Gastroesophageal sphincter (tissue), 4 donors: ENCODE results near the gene SDS. TPM values are rescaled to one million over a fixed set of nuclear protein-coding genes. Genes with fewer than 3 reads are reported as not detected.

Experiments
- ATAC-seq: fragments of 150-250 bp; one replicate; pipeline ENCODE4 v1.9.1; 2016; ENCODE audit warnings: mild to moderate bottlenecking, moderate library complexity
- H3K27ac ChIP-seq, 4 donors: fragments of 200-600 bp; sonication (generic) in 3 of 4; 1 replicate in 3 of 4; 2 replicates in 1 of 4; pipeline ENCODE4 v1.5.1; 2016 to 2019
- H3K27me3 ChIP-seq: fragments of 200-600 bp; sonication (generic); one replicate; pipeline ENCODE4 v1.5.1; 2019
- H3K36me3 ChIP-seq, 2 donors: fragments of 200-600 bp; sonication (generic); one replicate each; pipeline ENCODE4 v1.5.1; 2019; ENCODE audit warnings: control low read depth in 1 of 2
- H3K4me1 ChIP-seq, 3 donors: fragments of 200-600 bp; sonication (generic); 1 replicate in 2 of 3; 2 replicates in 1 of 3; pipeline ENCODE4 v1.5.1; 2016 to 2019; ENCODE audit warnings: control low read depth in 2 of 3
- H3K4me3 ChIP-seq, 2 donors: fragments of 200-600 bp; sonication (generic); one replicate each; pipeline ENCODE4 v1.5.1; 2019; ENCODE audit warnings: mild to moderate bottlenecking in 1 of 2, moderate library complexity in 1 of 2
- H3K9me3 ChIP-seq, 3 donors: fragments of 200-600 bp; sonication (generic); one replicate each; pipeline ENCODE4 v1.5.1; 2017 to 2019; ENCODE audit warnings: control low read depth in 2 of 3
- CTCF ChIP-seq, 4 experiments: fragments of 200-600 bp in 2 of 4; fragments of 450-650 bp in 2 of 4; sonication (generic) in 1 of 4; IDR thresholded peaks; one replicate each; pipeline ENCODE4 v1.5.1; 2017 to 2019; ENCODE audit warnings: antibody characterized with exemption in 4 of 4, mild to moderate bottlenecking in 2 of 4, moderate library complexity in 2 of 4
- EP300 ChIP-seq: sonication (generic); formaldehyde crosslinking; IDR thresholded peaks from one replicate; pipeline ENCODE4 v1.6.1; 2017; ENCODE audit warnings: antibody characterized with exemption, mild to moderate bottlenecking
- POLR2A ChIP-seq, 2 donors: fragments of 450-650 bp; IDR thresholded peaks; one replicate each; pipeline ENCODE4 v1.6.1; 2017; ENCODE audit warnings: antibody characterized with exemption in 2 of 2, mild to moderate bottlenecking in 2 of 2, moderate library complexity in 1 of 2
- POLR2AphosphoS5 ChIP-seq: sonication (generic); formaldehyde crosslinking; IDR thresholded peaks from one replicate; pipeline ENCODE4 v1.6.1; 2017; ENCODE audit warnings: antibody characterized with exemption
- WGBS, 2 donors: methylation state at CpG; one replicate each; pipeline ENCODE4 v1.1.5; 2018; ENCODE audit warnings: low coverage in 1 of 2; 5-methylcytosine and 5-hydroxymethylcytosine counted together
- total RNA-seq, 4 donors: library from RNA; depleted of rRNA; stranded (reverse); fragments of >200 nt; gene quantifications; one replicate each; pipeline ENCODE4 v1.1.0, GENCODE V29; 2016

SDS gene
- total RNA-seq, 4 donors from 2014 or later, result 0.39 to 5.5 TPM; not detected in 2

GRCh38 chr12:113347107-113347506, 56.6 kb downstream of the SDS start:
- H3K27me3 ChIP-seq, result peaks cover 7% of the 10 kb centered on the region
- WGBS, 2 donors, result 78 to 80% methylated on average over 1 to 2 of the region's 3 CpGs
- ATAC-seq, result no peak
- H3K4me3 ChIP-seq, result no peak overlapping the region
- no peaks in the 10 kb centered on the region for H3K4me1 ChIP-seq
- H3K27ac ChIP-seq, result no peak overlapping the region
- no peak for TF ChIP-seq CTCF (IDR thresholded peaks at IDR 0.05)
- no peak for TF ChIP-seq POLR2A (IDR thresholded peaks at IDR 0.05)
- TF ChIP-seq EP300, result no peak
- no peak for TF ChIP-seq POLR2AphosphoS5
- H3K9me3 ChIP-seq, result no peaks in the 10 kb centered on the region
- H3K36me3 ChIP-seq, result no peaks in the 10 kb centered on the region

- TF ChIP-seq POLR2AphosphoS5 (no peak), POLR2A (IDR thresholded peaks at IDR 0.05) (no peak), EP300 (no peak), CTCF (IDR thresholded peaks at IDR 0.05) (no peak)
- no peaks in the 10 kb centered on the region for H3K9me3 ChIP-seq
- no peaks in the 10 kb centered on the region for H3K4me1 ChIP-seq
- peaks cover 7% of the 10 kb centered on the region for H3K27me3 ChIP-seq
- H3K36me3 ChIP-seq, result no peaks in the 10 kb centered on the region
- 83% methylated on average over 5 of the region's 5 CpGs; no CpG with 5 or more reads in 1 of the 2 donors for WGBS, 2 donors
- H3K4me3 ChIP-seq, result no peak overlapping the region
- no peak overlapping the region for H3K27ac ChIP-seq
- ATAC-seq, result no peak
These were observed 57.3 kb downstream of the SDS start for GRCh38 chr12:113346353-113346752.

DNA sequence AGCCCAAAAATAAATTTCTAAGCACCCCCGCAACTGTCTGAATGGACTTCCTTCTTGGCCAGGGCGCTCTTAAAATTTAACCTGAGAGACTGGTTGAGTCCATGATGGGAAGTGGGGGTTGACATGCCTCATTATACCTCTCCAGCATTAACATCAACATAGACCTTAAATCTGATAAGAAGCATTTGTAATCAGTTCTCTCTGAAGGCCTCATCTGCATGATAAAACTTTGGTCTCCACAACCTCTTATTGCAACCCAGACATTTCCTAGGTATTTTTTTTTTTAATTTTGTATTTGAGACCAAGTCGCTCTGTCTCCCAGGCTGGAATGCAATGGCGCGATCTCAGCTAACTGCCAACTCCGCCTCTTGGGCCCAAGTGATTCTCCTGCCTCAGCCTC, 58.4 kb downstream of the SDS start:
- peaks cover 5% of the 10 kb centered on the region for H3K27me3 ChIP-seq
- H3K9me3 ChIP-seq, result no peaks in the 10 kb centered on the region
- H3K27ac ChIP-seq, result no peak overlapping the region
- no peaks in the 10 kb centered on the region for H3K36me3 ChIP-seq
- TF ChIP-seq CTCF (IDR thresholded peaks at IDR 0.05) (no peak), POLR2AphosphoS5 (no peak)
- no peak for ATAC-seq
- no peak overlapping the region for H3K4me3 ChIP-seq
- 97% methylated on average over 5 of the region's 6 CpGs; no CpG with 5 or more reads in 1 of the 2 donors for WGBS, 2 donors
- no peaks in the 10 kb centered on the region for H3K4me1 ChIP-seq

Other genes with a start within 250 kb of the SDS start
- 10 to 100 TPM; 38.0 to 60.4 (median 53.3) TPM for gene DDX54, start 218.4 kb downstream of the SDS start, total RNA-seq
- 10 to 100 TPM; 12.3 to 22.8 (median 16.6) TPM for gene RITA1, start 218.2 kb downstream of the SDS start, total RNA-seq
- 10 to 100 TPM; 24.0 to 47.0 (median 37.3) TPM for gene TPCN1, start 182.4 kb downstream of the SDS start, total RNA-seq
- gene SLC8B1, start 68.8 kb downstream of the SDS start, total RNA-seq, result 10 to 100 TPM; 20.9 to 44.2 (median 29.8) TPM
- gene PLBD2, start 45.3 kb downstream of the SDS start, total RNA-seq, result 10 to 100 TPM; 23.1 to 54.4 (median 31.3) TPM
- 1 to 10 TPM; 1.1 to 7.5 (median 2.6) TPM for gene SDSL, start 18.5 kb upstream of the SDS start, total RNA-seq
- not detected for gene LHX5, start 68.0 kb upstream of the SDS start, total RNA-seq